ENCODE data around the gene ARL10.

GRCh38 chr5:176388003-176388443 lies 22.7 kb downstream of the ARL10 start:
- TF ChIP-seq CTCF (IDR thresholded peaks at IDR 0.05), result no peak
- no peak for TF ChIP-seq POLR2A (IDR thresholded peaks at IDR 0.05)
